Epithelial cell of proximal tubule (primary cell): ENCODE measurements around the gene ASF1B. TPM values are rescaled to one million over a fixed set of nuclear protein-coding genes. Genes with fewer than 3 reads are reported as not detected.

Experiments used
- DNase-seq: peaks from one replicate; pipeline ENCODE4 v3.0.0-alpha.2; 2011; ENCODE audit warnings: low read depth
- H3K4me3 ChIP-seq: 2 replicates; pipeline ENCODE4 v1.5.1; 2011; ENCODE audit warnings: low read depth, mild to moderate bottlenecking, low read length
- total RNA-seq: library from RNA; depleted of rRNA; stranded (reverse); fragments of >200 nt; gene quantifications from 2 replicates; pipeline ENCODE4 v1.2.3, GENCODE V29; 2015
- TF ChIP-seq, protein P1 (sequence below): conservative IDR thresholded peaks from 2 replicates; pipeline ENCODE4 v1.5.1; 2012; ENCODE audit warnings: low read depth, mild to moderate bottlenecking, low read length

The ASF1B gene
- total RNA-seq, 1 donor from 2014 or later = 74.0 TPM

DNA sequence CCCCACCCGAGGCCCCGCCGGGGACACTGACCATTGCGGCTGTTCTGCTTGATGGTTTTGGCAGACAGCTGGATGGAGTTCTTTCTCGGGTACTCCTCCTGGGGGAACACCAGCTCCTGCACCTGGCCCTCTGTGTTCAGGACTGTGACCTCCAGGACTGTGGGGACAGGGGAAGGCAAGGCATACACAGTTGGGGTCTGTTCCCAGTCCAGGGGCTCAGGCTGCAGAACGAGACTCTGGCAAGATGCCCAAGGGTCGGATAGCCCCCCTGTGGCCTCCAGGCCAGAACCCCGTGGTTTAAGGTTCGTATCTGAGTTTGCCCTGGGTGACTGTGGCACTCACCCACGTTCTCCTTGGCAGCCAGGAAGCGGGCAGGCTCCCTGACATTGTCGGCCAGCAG is 22.7 kb upstream of the ASF1B start:
- TF ChIP-seq, protein P1, sequence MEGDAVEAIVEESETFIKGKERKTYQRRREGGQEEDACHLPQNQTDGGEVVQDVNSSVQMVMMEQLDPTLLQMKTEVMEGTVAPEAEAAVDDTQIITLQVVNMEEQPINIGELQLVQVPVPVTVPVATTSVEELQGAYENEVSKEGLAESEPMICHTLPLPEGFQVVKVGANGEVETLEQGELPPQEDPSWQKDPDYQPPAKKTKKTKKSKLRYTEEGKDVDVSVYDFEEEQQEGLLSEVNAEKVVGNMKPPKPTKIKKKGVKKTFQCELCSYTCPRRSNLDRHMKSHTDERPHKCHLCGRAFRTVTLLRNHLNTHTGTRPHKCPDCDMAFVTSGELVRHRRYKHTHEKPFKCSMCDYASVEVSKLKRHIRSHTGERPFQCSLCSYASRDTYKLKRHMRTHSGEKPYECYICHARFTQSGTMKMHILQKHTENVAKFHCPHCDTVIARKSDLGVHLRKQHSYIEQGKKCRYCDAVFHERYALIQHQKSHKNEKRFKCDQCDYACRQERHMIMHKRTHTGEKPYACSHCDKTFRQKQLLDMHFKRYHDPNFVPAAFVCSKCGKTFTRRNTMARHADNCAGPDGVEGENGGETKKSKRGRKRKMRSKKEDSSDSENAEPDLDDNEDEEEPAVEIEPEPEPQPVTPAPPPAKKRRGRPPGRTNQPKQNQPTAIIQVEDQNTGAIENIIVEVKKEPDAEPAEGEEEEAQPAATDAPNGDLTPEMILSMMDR = no peak

DNA sequence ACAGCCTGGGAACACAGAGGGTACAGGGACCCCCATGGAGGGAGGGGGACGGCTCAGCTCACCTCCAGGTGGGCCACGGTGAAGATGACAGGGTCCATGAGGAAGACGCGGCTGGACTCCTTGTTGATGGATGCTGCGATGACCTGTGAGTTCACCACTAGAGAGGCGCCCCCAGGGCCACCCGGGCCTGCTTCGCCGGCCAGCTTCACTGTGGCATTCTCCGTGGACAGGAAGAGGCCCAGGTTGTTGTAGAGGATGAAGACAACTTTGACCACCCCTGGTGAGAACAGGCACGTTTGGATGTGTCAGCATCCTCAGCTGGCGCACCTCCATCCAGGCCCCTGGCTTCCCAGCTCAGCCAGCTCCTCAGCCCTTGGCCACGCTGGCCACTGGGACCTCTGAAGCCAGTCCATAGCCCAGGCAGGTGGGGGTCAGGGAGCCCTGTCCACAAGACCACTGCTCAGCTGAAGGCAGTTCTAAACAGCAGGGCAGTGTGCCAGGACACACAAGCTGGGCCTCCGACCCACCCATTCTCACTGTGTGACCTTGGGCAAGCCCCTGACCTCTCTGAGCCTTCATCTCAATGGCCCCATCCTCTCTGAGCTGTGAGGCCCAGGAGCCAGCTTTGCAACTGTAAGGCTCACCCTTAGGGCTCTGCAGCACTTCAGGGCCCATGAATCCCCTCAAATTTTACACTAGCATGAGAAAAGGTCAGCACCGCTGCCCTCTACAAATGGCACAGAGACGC is 22.1 kb upstream of the ASF1B start:
- H3K4me3 ChIP-seq = no peak overlapping the region
- TF ChIP-seq, protein P1 = no peak
- no peak for DNase-seq

More for the DNA sequence above, 22.7 kb upstream of the ASF1B start:
- H3K4me3 ChIP-seq = no peak overlapping the region
- DNase-seq = no peak

DNA sequence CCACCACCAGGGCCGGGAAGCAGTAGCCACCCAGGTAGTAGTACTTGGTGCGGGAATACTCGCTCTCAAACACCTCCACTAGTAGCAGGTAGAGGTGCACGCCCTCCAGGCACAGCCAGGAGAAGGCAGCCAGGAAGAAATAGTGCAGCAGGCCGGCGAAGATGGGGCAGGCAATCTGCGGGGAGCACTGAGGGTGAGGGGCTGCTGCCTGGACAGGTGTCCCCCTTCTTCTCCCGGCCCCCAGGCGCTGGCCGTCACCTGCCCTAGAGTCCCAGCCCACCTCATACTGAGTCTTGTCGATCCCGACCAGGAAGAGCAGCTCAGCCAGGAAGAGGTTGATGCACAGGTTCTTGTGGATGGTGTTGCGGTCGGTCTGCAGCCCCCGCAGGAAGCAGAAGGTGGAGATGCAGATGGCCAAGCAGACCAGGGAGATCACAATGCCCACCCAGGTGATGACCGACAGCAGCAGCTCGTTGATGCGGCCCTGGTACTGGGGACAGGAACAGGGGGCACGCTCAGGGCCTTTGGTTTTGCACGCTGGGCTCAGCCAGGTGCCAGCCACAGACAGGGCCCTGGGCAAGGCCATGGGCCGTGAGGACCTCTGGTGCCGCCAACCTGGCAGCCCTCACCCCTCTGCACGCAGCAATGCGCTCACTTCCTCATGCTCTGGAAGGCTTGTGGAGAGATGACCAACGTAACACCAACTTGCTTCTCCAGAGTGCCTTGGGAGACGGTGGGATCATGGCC is 20.8 kb upstream of the ASF1B start:
- no peak for DNase-seq
- H3K4me3 ChIP-seq = no peak overlapping the region
- TF ChIP-seq, protein P1 = no peak

DNA sequence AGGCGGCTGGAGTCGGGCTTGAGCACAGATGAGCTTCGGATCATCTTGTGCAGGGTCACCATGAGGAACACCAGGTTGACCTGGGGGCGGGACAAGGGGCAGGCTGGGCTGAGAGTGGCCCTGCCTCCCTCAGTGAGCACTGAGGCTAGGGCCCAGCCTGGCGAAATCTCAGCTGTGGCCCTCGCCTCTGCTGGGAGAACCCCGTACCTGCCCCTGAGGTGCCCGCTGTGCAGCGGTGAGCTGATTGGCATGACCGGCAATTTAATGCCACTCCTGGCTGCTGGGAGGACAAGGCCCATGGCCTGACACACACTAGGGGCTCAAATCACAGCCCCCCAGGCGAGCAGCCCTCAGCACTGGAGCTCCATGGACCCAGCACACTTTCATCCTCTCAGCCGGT is 19.7 kb upstream of the ASF1B start:
- no peak overlapping the region for H3K4me3 ChIP-seq
- no peak for DNase-seq
- TF ChIP-seq, protein P1 = no peak

DNA sequence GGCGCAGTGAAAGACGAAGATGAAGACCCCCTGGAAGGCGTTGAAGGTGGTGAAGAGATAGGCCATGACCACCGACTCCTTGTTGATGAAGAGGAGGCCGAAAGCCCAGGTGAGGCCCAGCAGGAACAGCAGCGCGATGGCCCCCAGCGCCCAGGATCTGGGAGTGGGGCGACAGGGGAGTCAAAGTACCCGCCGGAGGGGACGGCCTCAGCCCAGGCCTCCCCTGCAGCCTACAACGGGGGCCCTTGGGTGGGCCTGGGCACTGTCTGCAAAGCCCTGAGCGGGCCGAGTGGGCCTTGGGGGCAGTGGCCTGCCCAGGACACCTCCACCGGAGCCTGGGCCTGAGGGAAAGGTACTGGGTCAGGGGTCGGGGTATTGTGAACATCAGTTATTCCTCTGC is 19.0 kb upstream of the ASF1B start:
- no peak overlapping the region for H3K4me3 ChIP-seq
- TF ChIP-seq, protein P1 = no peak
- DNase-seq = no peak

DNA sequence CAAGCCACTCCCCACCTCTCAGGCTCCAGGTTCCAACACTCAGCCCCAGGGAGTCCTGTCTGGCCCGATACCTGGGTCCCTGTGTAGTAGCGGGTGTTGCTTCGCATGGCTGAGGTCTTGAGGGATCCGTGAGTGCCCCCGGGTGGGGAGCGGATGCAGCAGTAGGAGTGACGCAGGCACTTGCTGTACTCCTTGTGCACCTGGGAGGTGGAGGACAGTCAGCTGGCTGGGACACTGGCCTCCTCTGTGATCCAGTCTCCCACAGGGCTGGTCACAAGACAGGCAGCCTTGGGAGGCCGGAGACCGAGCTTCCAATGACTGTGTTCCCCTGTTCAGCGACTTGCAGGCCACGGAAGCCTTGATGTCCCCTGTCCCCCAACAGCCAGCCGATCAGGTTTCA is 16.3 kb upstream of the ASF1B start:
- no peak overlapping the region for H3K4me3 ChIP-seq
- DNase-seq = no peak
- TF ChIP-seq, protein P1 = no peak
